B cell (primary cell): Measurements from ENCODE around the gene GPATCH1. TPM values are rescaled to one million over a fixed set of nuclear protein-coding genes. Genes with fewer than 3 reads are reported as not detected.
A peak's percentile ranks its signal among the peaks of the same experiment; 100 is the strongest.

ENCODE experiments used
- ATAC-seq: fragments of 200-7000 bp; cut with Tn5 transposase; one replicate; pipeline ENCODE4 v1.10.0; 2021; ENCODE audit warnings: low read depth, mild to moderate bottlenecking, moderate number of reproducible peaks, moderate library complexity
- CTCF ChIA-PET: fragments of 350-600 bp; sonication (Branson Sonifier 250); formaldehyde crosslinking; loops from one replicate; lab custom pipeline; 2021; ENCODE audit warnings: antibody characterized with exemption, inconsistent platforms; lab: Charles Lee
- POLR2A ChIA-PET: fragments of 350-600 bp; sonication (Branson Sonifier 250); formaldehyde crosslinking; loops from one replicate; lab custom pipeline; 2021; ENCODE audit warnings: antibody characterized with exemption; lab: Charles Lee
- DNase-seq: peaks from one replicate; pipeline ENCODE4 v3.0.0; 2013
- H2AFZ ChIP-seq: 2 replicates; pipeline ENCODE4 v1.6.1; 2012; ENCODE audit warnings: mild to moderate bottlenecking, low read depth, low read length; ENCODE audit not compliant: insufficient read depth, poor library complexity, severe bottlenecking
- H3K27ac ChIP-seq, 2 donors: 1 replicate in 1 of 2; 2 replicates in 1 of 2; pipeline ENCODE4 v1.5.1; 2012 to 2013; ENCODE audit warnings: low read length in 2 of 2, mild to moderate bottlenecking in 2 of 2, moderate library complexity in 1 of 2
- H3K27me3 ChIP-seq, 4 experiments: fragments of 200-600 bp in 1 of 4; sonication (generic) in 1 of 4; replicated peaks in 1 of 4; 1 replicate in 2 of 4; 2 replicates in 2 of 4; pipeline versions ENCODE4 v1.6.1 to v1.7.0; 2013 to 2016; ENCODE audit warnings: low read length in 3 of 4, mild to moderate bottlenecking in 2 of 4, mixed read lengths in 1 of 4, moderate library complexity in 1 of 4; ENCODE audit not compliant: insufficient read depth in 4 of 4, control insufficient read depth in 3 of 4; ENCODE audit errors: control extremely low read depth in 1 of 4
- H3K36me3 ChIP-seq, 2 experiments: replicated peaks in 1 of 2; 1 replicate in 1 of 2; 2 replicates in 1 of 2; pipeline versions ENCODE4 v1.6.1 to v1.7.1; 2013; ENCODE audit warnings: low read length in 1 of 2; ENCODE audit not compliant: insufficient read depth in 2 of 2, control insufficient read depth in 1 of 2; ENCODE audit errors: control extremely low read depth in 1 of 2, extremely low read depth in 1 of 2
- H3K4me1 ChIP-seq, 2 donors: fragments of 200-600 bp in 1 of 2; sonication (generic) in 1 of 2; 1 replicate in 1 of 2; 2 replicates in 1 of 2; pipeline versions ENCODE4 v1.5.1 to v1.6.1; 2013 to 2017; ENCODE audit warnings: low read length in 2 of 2; ENCODE audit not compliant: control insufficient read depth in 2 of 2, insufficient read depth in 2 of 2
- H3K4me2 ChIP-seq: replicated peaks from 2 replicates; pipeline ENCODE3; 2012; ENCODE audit warnings: mild to moderate bottlenecking, low read depth, low read length; ENCODE audit not compliant: poor library complexity, severe bottlenecking
- H3K4me3 ChIP-seq, 5 experiments: fragments of 200-600 bp in 1 of 5; sonication (generic) in 1 of 5; 1 replicate in 3 of 5; 2 replicates in 2 of 5; pipeline versions ENCODE4 v1.5.1 to v1.7.0; 2011 to 2016; ENCODE audit warnings: low read length in 4 of 5, mild to moderate bottlenecking in 4 of 5, low read depth in 2 of 5, control low read depth in 1 of 5, moderate library complexity in 1 of 5; ENCODE audit not compliant: insufficient read depth in 1 of 5; ENCODE audit errors: control extremely low read depth in 1 of 5, extremely low read depth in 1 of 5
- H3K79me2 ChIP-seq: fragments of 200-600 bp; sonication (generic); one replicate; pipeline ENCODE4 v1.6.0; 2016; ENCODE audit warnings: low read length; ENCODE audit not compliant: control insufficient read depth, insufficient read depth
- H3K9ac ChIP-seq: fragments of 200-600 bp; sonication (generic); 2 replicates; pipeline ENCODE4 v1.6.1; 2017; ENCODE audit warnings: mild to moderate bottlenecking, low read length, moderate library complexity
- H3K9me3 ChIP-seq, 3 donors: one replicate each; pipeline versions ENCODE4 v1.6.1 to v1.7.1; 2013; ENCODE audit warnings: low read length in 2 of 3; ENCODE audit not compliant: control insufficient read depth in 2 of 3, insufficient read depth in 1 of 3; ENCODE audit errors: control extremely low read depth in 1 of 3
- H4K20me1 ChIP-seq: 2 replicates; pipeline ENCODE4 v1.6.0; 2012; ENCODE audit warnings: mild to moderate bottlenecking, low read length; ENCODE audit not compliant: insufficient read depth, control insufficient read depth, poor library complexity, severe bottlenecking
- H3K27ac Mint-ChIP-seq: one replicate; pipeline ENCODE4 v1.8.0; 2021; ENCODE audit warnings: mixed read lengths
- H3K27me3 Mint-ChIP-seq: one replicate; pipeline ENCODE4 v1.8.0; 2021; ENCODE audit warnings: mixed read lengths
- H3K4me1 Mint-ChIP-seq: one replicate; pipeline ENCODE4 v1.8.0; 2021; ENCODE audit warnings: mixed read lengths
- H3K4me3 Mint-ChIP-seq: one replicate; pipeline ENCODE4 v1.8.0; 2021; ENCODE audit warnings: mixed read lengths
- H3K9me3 Mint-ChIP-seq: one replicate; pipeline ENCODE4 v1.8.0; 2022; ENCODE audit warnings: mixed read lengths; ENCODE audit not compliant: insufficient read depth
- EZH2 ChIP-seq: IDR thresholded peaks from 2 replicates; pipeline ENCODE4 v1.6.1; 2012; ENCODE audit warnings: borderline replicate concordance, low read depth, mild to moderate bottlenecking, moderate library complexity, low read length; ENCODE audit not compliant: insufficient read depth, poor library complexity, severe bottlenecking
- WGBS: methylation state at CpG from one replicate; pipeline ENCODE4 v1.1.5; 2013; ENCODE audit warnings: missing lambda C conversion rate; ENCODE audit not compliant: insufficient coverage; 5-methylcytosine and 5-hydroxymethylcytosine counted together
- intact Hi-C: fragments of 100-400 bp; cut with micrococcal nuclease; formaldehyde crosslinking; loops from one replicate; pipeline ENCODE4 v1.10.0; 2022
- polyA plus RNA-seq: library from polyadenylated mRNA; depleted of rRNA; stranded (reverse); fragments of >200 nt; gene quantifications from 2 replicates; pipeline ENCODE4 v1.2.3, GENCODE V29; 2012
- total RNA-seq, 2 donors: library from RNA; stranded (reverse); fragments of 120-200 nt in 1 of 2; gene quantifications; 1 replicate in 1 of 2; 2 replicates in 1 of 2; pipeline versions ENCODE4 v1.2.3 to v1.2.4, GENCODE V29; 2013 to 2022
- TF ChIP-seq, protein P1 (sequence below): fragments of 200-600 bp; IDR thresholded peaks from one replicate; pipeline ENCODE4 v1.8.0; 2022; ENCODE audit warnings: antibody characterized with exemption, mild to moderate bottlenecking

Gene GPATCH1
- total and polyA plus RNA-seq, 2 donors (not counting 1 experiment from before 2014, with no cell fraction given), result 9.9 to 14.6 TPM

DNA sequence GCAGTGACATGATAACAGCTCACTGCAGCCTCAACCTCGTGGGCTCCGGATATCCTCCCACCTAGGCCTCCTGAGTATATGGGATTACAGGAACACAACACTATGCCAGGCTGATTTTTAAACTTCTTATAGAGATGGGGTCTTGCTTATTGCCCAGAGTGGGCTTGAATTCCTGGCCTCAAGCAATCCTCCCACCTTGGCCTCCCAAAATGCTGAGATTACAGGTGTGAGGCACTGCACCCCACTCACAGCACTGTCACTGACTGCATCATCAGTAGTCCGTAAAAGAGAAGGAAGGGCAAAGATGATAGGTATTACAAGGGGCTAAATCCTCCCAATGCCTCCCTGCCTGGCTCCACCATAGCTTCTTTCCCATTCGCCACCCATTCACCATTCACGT is 20.4 kb upstream of the GPATCH1 start:
- Mint-ChIP-seq H3K9me3 (no peaks in the 10 kb centered on the region), H3K4me1 (peaks cover 5% of the 10 kb centered on the region), H3K4me3 (no peak overlapping the region), H3K27me3 (peaks cover 3% of the 10 kb centered on the region), H3K27ac (no peak overlapping the region)
- TF ChIP-seq EZH2, result no peak
- TF ChIP-seq, protein P1, sequence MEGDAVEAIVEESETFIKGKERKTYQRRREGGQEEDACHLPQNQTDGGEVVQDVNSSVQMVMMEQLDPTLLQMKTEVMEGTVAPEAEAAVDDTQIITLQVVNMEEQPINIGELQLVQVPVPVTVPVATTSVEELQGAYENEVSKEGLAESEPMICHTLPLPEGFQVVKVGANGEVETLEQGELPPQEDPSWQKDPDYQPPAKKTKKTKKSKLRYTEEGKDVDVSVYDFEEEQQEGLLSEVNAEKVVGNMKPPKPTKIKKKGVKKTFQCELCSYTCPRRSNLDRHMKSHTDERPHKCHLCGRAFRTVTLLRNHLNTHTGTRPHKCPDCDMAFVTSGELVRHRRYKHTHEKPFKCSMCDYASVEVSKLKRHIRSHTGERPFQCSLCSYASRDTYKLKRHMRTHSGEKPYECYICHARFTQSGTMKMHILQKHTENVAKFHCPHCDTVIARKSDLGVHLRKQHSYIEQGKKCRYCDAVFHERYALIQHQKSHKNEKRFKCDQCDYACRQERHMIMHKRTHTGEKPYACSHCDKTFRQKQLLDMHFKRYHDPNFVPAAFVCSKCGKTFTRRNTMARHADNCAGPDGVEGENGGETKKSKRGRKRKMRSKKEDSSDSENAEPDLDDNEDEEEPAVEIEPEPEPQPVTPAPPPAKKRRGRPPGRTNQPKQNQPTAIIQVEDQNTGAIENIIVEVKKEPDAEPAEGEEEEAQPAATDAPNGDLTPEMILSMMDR, result no peak
- DNase-seq (no peak), ATAC-seq (no peak)
- H3K36me3 ChIP-seq, result no peaks in the 10 kb centered on the region
- H3K9me3 ChIP-seq, result peaks cover 0 to 12% (median 0%) of the 10 kb centered on the region in 3 donors
- CTCF ChIA-PET, result no interaction called here
- no peak overlapping the region for H3K9ac ChIP-seq
- intact Hi-C loops, result loop anchor here (5.0 kb wide), 2 partner anchors 88 to 713 kb away; partner anchors contain the start of genes CEP89, FAAP24 and ZNF507
- H3K4me2 ChIP-seq, result no peak overlapping the region
- H2AFZ ChIP-seq, result no peak overlapping the region
- no peaks in the 10 kb centered on the region for H3K79me2 ChIP-seq
- H3K4me3 ChIP-seq, result no peak overlapping the region
- H3K27ac ChIP-seq, result no peak overlapping the region
- H4K20me1 ChIP-seq, result no peaks in the 10 kb centered on the region
- 91% methylated on average over 2 of the region's 5 CpGs for WGBS
- H3K4me1 ChIP-seq, result peaks cover 15 to 20% of the 10 kb centered on the region in 2 donors
- POLR2A ChIA-PET, result no interaction called here
- H3K27me3 ChIP-seq, result peaks cover 0 to 22% (median 2%) of the 10 kb centered on the region in 4 experiments

DNA sequence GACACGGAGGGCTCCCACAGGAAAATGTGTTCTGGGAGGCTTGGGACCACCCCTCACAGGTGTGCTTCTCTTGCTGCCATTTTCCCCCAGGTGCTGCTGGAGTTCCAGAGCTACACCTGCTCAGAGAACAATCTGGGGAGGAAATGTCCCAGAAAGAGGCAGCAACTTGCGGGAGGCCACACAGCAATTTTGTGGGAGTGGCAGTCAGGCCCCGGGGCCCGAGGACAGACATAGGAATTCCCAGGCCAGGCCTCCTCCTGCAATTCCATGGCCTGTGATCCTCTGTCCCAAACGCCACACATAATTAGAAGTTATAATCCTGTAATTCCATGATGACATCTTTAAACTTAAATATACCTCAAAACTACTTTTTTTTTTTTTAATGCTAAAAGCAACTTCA is 18.1 kb upstream of the GPATCH1 start:
- Histone ChIP-seq H2AFZ (no peak overlapping the region), H3K4me1 (peaks cover 15 to 20% of the 10 kb centered on the region in 2 donors), H3K9me3 (peaks cover 0 to 13% (median 0%) of the 10 kb centered on the region in 3 donors), H3K4me3 (peak overlapping the region in 2 of 5 experiments; percentile 53 to 60), H3K9ac (peak overlapping the region; percentile 62), H3K4me2 (peak overlapping the region; percentile 87), H3K27me3 (peaks cover 0 to 22% (median 2%) of the 10 kb centered on the region in 4 experiments), H3K27ac (no peak overlapping the region), H3K79me2 (no peaks in the 10 kb centered on the region), H3K36me3 (no peaks in the 10 kb centered on the region), H4K20me1 (no peaks in the 10 kb centered on the region)
- Mint-ChIP-seq H3K27me3 (peaks cover 7% of the 10 kb centered on the region), H3K4me1 (peaks cover 7% of the 10 kb centered on the region), H3K27ac (no peak overlapping the region), H3K4me3 (no peak overlapping the region), H3K9me3 (no peaks in the 10 kb centered on the region)
- DNase-seq (no peak), ATAC-seq (no peak)
- no peak for TF ChIP-seq EZH2
- TF ChIP-seq, protein P1, result no peak
- ChIA-PET POLR2A (interaction anchor here (1.0 kb wide), 1 partner anchor 13 kb away, joined by 3 read pairs; no protein-coding TSS in a partner anchor), CTCF (no interaction called here)
- WGBS, result 86% methylated on average over 5 of the region's 5 CpGs
- intact Hi-C loops, result loop anchor here (5.0 kb wide), 2 partner anchors 91 to 716 kb away; partner anchors contain the start of genes CEP89, FAAP24 and ZNF507
